ENCODE measurements around the gene QSER1.
"Not testable (repeated sequence)": the region's sequence is repeated elsewhere in the genome, so short reads cannot be mapped to it uniquely, and the experiment has no call there.

QSER1 gene

GRCh38 chr11:32968541-32968940, 75.9 kb downstream of the QSER1 start:
- H3K27ac ChIP-seq: no peak overlapping the region
- H3K27me3 ChIP-seq (ENCODE audit: control insufficient read depth, insufficient read depth, low read length): no peaks in the 10 kb centered on the region
- no peaks in the 10 kb centered on the region for H3K9me3 ChIP-seq (ENCODE audit: control insufficient read depth, low read length)
- H3K9ac ChIP-seq: no peak overlapping the region
- H3K4me1 ChIP-seq: no peaks in the 10 kb centered on the region
- no peak for TF ChIP-seq CTCF (IDR thresholded peaks at IDR 0.05)
- no peaks in the 10 kb centered on the region for H3K79me2 ChIP-seq
- no peak overlapping the region for H2AFZ ChIP-seq
- no peaks in the 10 kb centered on the region for H3K36me3 ChIP-seq (ENCODE audit: control insufficient read depth, insufficient read depth, low read length)
- no peak overlapping the region for H3K4me3 ChIP-seq (ENCODE audit: low read depth, low read length)
- H3K4me2 ChIP-seq (ENCODE audit: low read length): no peak overlapping the region

- not testable (repeated sequence) for H3K9ac ChIP-seq; H3K9me3 ChIP-seq (ENCODE audit: control insufficient read depth, low read length); H3K36me3 ChIP-seq (ENCODE audit: control insufficient read depth, insufficient read depth, low read length); H3K27ac ChIP-seq; H3K27me3 ChIP-seq (ENCODE audit: control insufficient read depth, insufficient read depth, low read length); H3K4me2 ChIP-seq (ENCODE audit: low read length); H3K4me3 ChIP-seq (ENCODE audit: low read depth, low read length); H2AFZ ChIP-seq; H3K4me1 ChIP-seq; H3K79me2 ChIP-seq
These were observed 79.6 kb downstream of the QSER1 start for GRCh38 chr11:32972233-32972632.

- no peak for TF ChIP-seq CTCF (IDR thresholded peaks at IDR 0.05)
- no peak overlapping the region for H2AFZ ChIP-seq
- no peaks in the 10 kb centered on the region for H3K79me2 ChIP-seq
- H3K36me3 ChIP-seq (ENCODE audit: control insufficient read depth, insufficient read depth, low read length): no peaks in the 10 kb centered on the region
- H3K4me3 ChIP-seq (ENCODE audit: low read depth, low read length): no peak overlapping the region
- H3K27ac ChIP-seq: no peak overlapping the region
- no peak overlapping the region for H3K9ac ChIP-seq
- no peaks in the 10 kb centered on the region for H3K27me3 ChIP-seq (ENCODE audit: control insufficient read depth, insufficient read depth, low read length)
- H3K4me1 ChIP-seq: no peaks in the 10 kb centered on the region
- no peak overlapping the region for H3K4me2 ChIP-seq (ENCODE audit: low read length)
- H3K9me3 ChIP-seq (ENCODE audit: control insufficient read depth, low read length): no peaks in the 10 kb centered on the region
These were observed 80.2 kb downstream of the QSER1 start for GRCh38 chr11:32972781-32973180.

- no peaks in the 10 kb centered on the region for H3K4me1 ChIP-seq
- no peak overlapping the region for H2AFZ ChIP-seq
- no peaks in the 10 kb centered on the region for H3K79me2 ChIP-seq
- H3K27me3 ChIP-seq (ENCODE audit: control insufficient read depth, insufficient read depth, low read length): no peaks in the 10 kb centered on the region
- no peak overlapping the region for H3K27ac ChIP-seq
- H3K36me3 ChIP-seq (ENCODE audit: control insufficient read depth, insufficient read depth, low read length): no peaks in the 10 kb centered on the region
- H3K4me2 ChIP-seq (ENCODE audit: low read length): no peak overlapping the region
- no peak overlapping the region for H3K4me3 ChIP-seq (ENCODE audit: low read depth, low read length)
- H3K9ac ChIP-seq: no peak overlapping the region
- no peak for TF ChIP-seq CTCF (IDR thresholded peaks at IDR 0.05)
- H3K9me3 ChIP-seq (ENCODE audit: control insufficient read depth, low read length): no peaks in the 10 kb centered on the region
These were observed 90.0 kb downstream of the QSER1 start for GRCh38 chr11:32982626-32983025.

GRCh38 chr11:32983506-32983905, 90.9 kb downstream of the QSER1 start:
- no peaks in the 10 kb centered on the region for H3K79me2 ChIP-seq
- H3K27ac ChIP-seq: no peak overlapping the region
- no peaks in the 10 kb centered on the region for H3K36me3 ChIP-seq (ENCODE audit: control insufficient read depth, insufficient read depth, low read length)
- H3K9me3 ChIP-seq (ENCODE audit: control insufficient read depth, low read length): no peaks in the 10 kb centered on the region
- H3K27me3 ChIP-seq (ENCODE audit: control insufficient read depth, insufficient read depth, low read length): no peaks in the 10 kb centered on the region
- H2AFZ ChIP-seq: no peak overlapping the region
- H3K4me1 ChIP-seq: no peaks in the 10 kb centered on the region
- H3K9ac ChIP-seq: no peak overlapping the region
- no peak overlapping the region for H3K4me3 ChIP-seq (ENCODE audit: low read depth, low read length)
- no peak overlapping the region for H3K4me2 ChIP-seq (ENCODE audit: low read length)
- no peak for TF ChIP-seq CTCF (IDR thresholded peaks at IDR 0.05)
